GM12874 (cell line): Measurements from ENCODE around the gene AGPAT3.

Experiments
- TF ChIP-seq, protein P1 (sequence below): IDR thresholded peaks from 2 replicates; pipeline ENCODE4 v1.5.1; 2011; ENCODE audit warnings: low read depth, mild to moderate bottlenecking, control low read depth, low read length, moderate library complexity; ENCODE audit not compliant: insufficient read depth

Gene AGPAT3

DNA sequence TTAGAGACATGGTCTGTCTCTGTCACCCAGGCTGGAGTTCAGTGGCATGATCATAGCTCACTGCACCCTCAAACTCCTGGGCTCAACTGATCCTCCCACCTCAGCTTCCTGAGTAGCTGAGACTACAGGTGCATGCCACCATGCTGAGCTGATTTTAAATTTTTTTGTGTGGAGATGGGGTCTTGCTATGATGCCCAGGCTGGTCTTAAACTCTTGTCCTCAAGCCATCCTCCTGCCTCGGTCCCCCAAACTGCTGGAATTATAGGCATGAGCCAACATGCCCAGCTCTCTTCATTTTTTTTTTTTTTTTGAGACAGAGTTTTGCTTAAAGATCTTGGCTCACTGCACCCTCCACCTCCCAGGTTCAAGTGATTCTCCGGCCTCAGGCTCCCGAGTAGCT lies 24.8 kb upstream of the AGPAT3 start:
- TF ChIP-seq, protein P1, sequence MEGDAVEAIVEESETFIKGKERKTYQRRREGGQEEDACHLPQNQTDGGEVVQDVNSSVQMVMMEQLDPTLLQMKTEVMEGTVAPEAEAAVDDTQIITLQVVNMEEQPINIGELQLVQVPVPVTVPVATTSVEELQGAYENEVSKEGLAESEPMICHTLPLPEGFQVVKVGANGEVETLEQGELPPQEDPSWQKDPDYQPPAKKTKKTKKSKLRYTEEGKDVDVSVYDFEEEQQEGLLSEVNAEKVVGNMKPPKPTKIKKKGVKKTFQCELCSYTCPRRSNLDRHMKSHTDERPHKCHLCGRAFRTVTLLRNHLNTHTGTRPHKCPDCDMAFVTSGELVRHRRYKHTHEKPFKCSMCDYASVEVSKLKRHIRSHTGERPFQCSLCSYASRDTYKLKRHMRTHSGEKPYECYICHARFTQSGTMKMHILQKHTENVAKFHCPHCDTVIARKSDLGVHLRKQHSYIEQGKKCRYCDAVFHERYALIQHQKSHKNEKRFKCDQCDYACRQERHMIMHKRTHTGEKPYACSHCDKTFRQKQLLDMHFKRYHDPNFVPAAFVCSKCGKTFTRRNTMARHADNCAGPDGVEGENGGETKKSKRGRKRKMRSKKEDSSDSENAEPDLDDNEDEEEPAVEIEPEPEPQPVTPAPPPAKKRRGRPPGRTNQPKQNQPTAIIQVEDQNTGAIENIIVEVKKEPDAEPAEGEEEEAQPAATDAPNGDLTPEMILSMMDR: no peak

DNA sequence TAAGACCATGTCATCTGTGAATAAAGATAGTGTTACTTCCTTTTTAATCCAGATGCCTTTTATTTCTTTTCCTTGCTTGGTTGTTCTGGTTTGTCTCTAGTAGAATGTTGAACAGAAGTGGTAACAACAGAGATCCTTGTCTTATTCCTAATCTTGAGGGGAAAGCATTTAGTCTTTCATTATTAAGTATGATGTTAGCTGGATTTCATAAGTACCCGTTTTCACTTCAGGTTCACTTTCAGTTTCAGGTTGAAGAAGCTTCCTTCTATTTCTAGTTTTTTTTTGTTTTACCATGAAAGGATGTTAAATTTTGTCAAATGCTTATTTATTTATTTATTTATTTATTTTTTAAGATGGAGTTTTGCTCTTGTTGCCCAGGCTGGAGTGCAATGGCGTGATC lies 22.3 kb upstream of the AGPAT3 start:
- TF ChIP-seq, protein P1: no peak

DNA sequence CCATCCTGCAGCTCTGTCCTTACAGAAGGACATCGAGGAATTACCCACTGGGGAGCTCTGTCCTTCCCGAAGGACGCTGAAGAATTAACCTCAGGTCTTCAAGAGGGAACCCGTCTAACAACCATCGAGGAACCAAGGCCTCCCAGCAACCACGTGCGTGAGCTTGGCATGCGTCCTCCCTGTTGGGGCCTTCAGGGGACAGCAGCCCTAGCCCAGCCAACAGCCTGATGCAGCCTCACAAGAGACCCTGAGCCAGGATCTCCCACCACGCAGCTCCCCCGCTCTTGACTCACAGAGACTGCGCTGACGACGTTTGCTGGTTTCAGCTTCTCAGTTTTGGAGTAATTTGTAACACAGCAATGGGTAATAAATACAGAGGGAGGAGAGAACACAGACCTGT lies 19.6 kb upstream of the AGPAT3 start:
- TF ChIP-seq, protein P1: no peak

DNA sequence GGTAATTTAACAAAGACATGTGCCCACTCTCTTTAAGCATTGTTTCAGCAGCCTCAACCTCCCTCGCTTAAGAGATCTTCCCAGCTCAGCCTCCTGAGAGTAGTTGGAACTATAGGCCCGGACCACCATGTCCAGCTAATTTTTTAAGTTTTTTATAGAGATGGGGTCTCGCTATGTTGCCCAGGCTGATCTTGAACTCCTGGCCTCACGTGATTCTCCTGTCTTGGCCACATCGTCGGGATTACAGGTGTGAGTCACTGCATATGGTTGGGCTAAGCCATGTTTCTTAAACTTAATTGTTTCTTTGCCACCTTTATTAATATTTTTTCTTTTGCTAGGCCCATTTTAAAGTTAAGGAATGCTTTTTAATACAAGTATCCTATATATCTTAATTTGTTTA lies 18.6 kb upstream of the AGPAT3 start:
- TF ChIP-seq, protein P1: no peak

DNA sequence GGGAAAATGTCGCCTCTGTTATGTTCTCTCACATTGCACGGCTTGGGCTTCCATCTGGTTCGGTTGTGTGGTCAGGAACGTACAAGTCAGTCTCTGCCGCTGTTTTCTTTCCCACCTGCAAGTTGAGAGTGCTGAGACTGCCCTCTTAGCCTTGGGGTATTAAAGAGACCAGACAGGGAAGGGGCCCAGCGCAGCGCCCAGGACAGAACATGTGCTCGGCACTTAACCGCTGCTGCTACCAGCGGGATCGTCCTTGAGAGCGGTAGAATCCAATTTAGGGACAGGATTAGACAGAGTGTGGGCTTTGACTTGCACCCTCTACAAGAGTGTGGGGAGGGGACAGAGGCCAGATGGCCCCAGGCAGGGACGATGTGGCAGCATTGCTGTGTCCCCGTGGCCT lies 17.7 kb upstream of the AGPAT3 start:
- TF ChIP-seq, protein P1: no peak

DNA sequence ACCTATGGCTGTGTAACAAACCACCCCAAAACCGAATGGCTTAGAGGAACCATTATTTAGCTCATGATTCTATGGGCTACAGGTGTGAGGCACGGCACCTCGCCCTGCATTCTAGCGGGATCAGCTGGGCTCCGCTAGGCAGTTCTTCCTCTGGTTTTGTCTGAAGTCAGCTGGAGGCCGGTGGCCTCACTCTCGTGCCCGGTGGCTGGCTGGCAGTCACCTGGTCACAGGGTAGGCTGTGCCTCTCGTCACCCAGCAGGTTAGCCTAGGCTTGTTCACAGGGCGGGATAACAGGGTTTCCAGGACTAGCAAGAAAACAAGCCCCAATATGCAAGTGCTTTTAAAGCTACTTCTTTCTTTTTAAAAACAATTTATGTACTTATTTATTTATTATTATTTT lies 16.3 kb upstream of the AGPAT3 start:
- TF ChIP-seq, protein P1: no peak

DNA sequence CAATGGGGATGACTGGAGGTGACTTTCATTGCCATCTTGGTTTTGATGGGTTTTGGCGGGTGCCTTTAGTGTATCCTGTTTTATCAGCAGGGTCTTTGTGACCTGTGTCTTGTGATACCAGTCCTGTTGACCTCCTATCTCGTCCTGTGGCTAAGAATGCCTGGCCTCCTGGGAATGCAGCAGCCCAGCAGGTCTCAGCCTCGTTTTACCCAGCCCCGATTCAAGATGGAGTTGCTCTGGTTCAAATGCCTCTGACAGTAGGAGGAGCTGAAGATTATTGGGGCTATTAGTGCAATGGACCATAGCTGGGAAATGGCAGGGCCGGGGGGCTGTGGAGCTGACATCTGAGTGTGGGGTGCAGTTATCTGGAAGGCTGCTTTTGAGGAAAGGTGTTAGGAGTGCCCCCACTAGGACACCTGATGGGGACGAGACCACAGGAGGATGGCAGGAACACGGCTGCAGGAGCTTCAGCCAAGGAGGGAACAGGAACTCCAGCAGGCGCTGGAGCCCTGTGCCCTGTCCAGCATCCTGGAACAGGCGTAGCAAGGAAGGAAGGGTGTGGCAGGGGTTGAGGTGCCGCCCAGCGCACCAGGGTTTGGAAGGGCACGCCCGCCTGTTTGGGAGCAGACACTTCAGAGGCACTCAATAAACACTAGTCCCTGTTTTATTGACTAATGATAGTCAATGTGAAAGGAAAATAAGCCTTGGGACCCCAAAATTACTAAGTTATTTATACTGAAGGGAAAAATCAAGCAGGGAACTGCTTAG lies 15.3 kb upstream of the AGPAT3 start:
- TF ChIP-seq, protein P1: no peak
